NCI-H510A treated with DMSO at 0.1 percent for 48 hours (cell line): ENCODE data around the gene KCTD16.

Experiments
- DNase-seq: peaks from one replicate; lab custom pipeline; 2025; lab: John Stamatoyannopoulos, UW

KCTD16 gene

GRCh38 chr5:144463481-144464223 is 293.0 kb downstream of the KCTD16 start:
- no peak for DNase-seq

- DNase-seq = peak; percentile 50
Observed at GRCh38 chr5:144464306-144464705, 293.6 kb downstream of the KCTD16 start.

GRCh38 chr5:144465441-144465840 is 294.8 kb downstream of the KCTD16 start:
- DNase-seq = peak; percentile 27

- DNase-seq = peak; percentile 35
Observed at GRCh38 chr5:144467792-144468191, 297.1 kb downstream of the KCTD16 start.

- DNase-seq = no peak
Observed at GRCh38 chr5:144468571-144468970, 297.9 kb downstream of the KCTD16 start.

GRCh38 chr5:144469106-144469505 is 298.4 kb downstream of the KCTD16 start:
- no peak for DNase-seq

GRCh38 chr5:144472221-144472620 is 301.5 kb downstream of the KCTD16 start:
- DNase-seq = no peak

- no peak for DNase-seq
Observed at GRCh38 chr5:144473650-144474049, 303.0 kb downstream of the KCTD16 start.

GRCh38 chr5:144478565-144478964 is 307.9 kb downstream of the KCTD16 start:
- no peak for DNase-seq

GRCh38 chr5:144481861-144482260 is 311.2 kb downstream of the KCTD16 start:
- no peak for DNase-seq

GRCh38 chr5:144484124-144484897 is 313.6 kb downstream of the KCTD16 start:
- no peak for DNase-seq

- DNase-seq = no peak
Observed at GRCh38 chr5:144485540-144485939, 314.9 kb downstream of the KCTD16 start.

- no peak for DNase-seq
Observed at GRCh38 chr5:144487207-144487606, 316.5 kb downstream of the KCTD16 start.

- DNase-seq = no peak
Observed at GRCh38 chr5:144487761-144488160, 317.1 kb downstream of the KCTD16 start.

GRCh38 chr5:144503123-144503522 is 332.4 kb downstream of the KCTD16 start:
- DNase-seq = no peak

GRCh38 chr5:144504929-144505577 is 334.4 kb downstream of the KCTD16 start:
- DNase-seq = no peak

GRCh38 chr5:144510845-144511579 is 340.3 kb downstream of the KCTD16 start:
- DNase-seq = no peak

GRCh38 chr5:144511580-144512072 is 341.0 kb downstream of the KCTD16 start:
- DNase-seq = no peak

GRCh38 chr5:144522698-144523097 is 352.0 kb downstream of the KCTD16 start:
- DNase-seq = no peak

GRCh38 chr5:144525000-144525399 is 354.3 kb downstream of the KCTD16 start:
- no peak for DNase-seq

GRCh38 chr5:144531188-144531587 is 360.5 kb downstream of the KCTD16 start:
- DNase-seq = no peak
